ENCODE measurements around the gene CTF1. TPM values are rescaled to one million over a fixed set of nuclear protein-coding genes. Genes with fewer than 3 reads are reported as not detected.

Gene CTF1
- total and polyA plus RNA-seq, 10 of the 15 experiments (the other 5 are each of a cell fraction or from before 2014, with no cell fraction given): 0.04 to 0.46 (median 0.11) TPM; not detected in 3

GRCh38 chr16:30921748-30922419 is 25.5 kb downstream of the CTF1 start (continued):
- TF ChIP-seq ASH2L (IDR thresholded peaks at IDR 0.05; ENCODE audit: borderline replicate concordance, low read depth): no peak
- no peak for TF ChIP-seq ZNF592 (IDR thresholded peaks at IDR 0.05)
- TF ChIP-seq CHD2 (IDR thresholded peaks at IDR 0.05; ENCODE audit: borderline replicate concordance, low read depth, low read length): peak; percentile 58; the same call in 1 of the 2 replicates
- TF ChIP-seq IRF4 (IDR thresholded peaks at IDR 0.05; ENCODE audit: low read depth, low read length): no peak
- TF ChIP-seq ZNF24 (IDR thresholded peaks at IDR 0.05): no peak
- no peak for TF ChIP-seq IRF5 (IDR thresholded peaks at IDR 0.05; ENCODE audit: borderline replicate concordance)
- TF ChIP-seq WRNIP1 (IDR thresholded peaks at IDR 0.05; ENCODE audit: borderline replicate concordance, low read depth, low read length): no peak; the same call in 1 of the 2 replicates
- TF ChIP-seq E4F1 (IDR thresholded peaks at IDR 0.05; ENCODE audit: borderline replicate concordance, partially characterized antibody): no peak
- no peak for TF ChIP-seq NR2C2 (IDR thresholded peaks at IDR 0.05; ENCODE audit: borderline replicate concordance, control insufficient read depth, insufficient read length, low read depth)
- no peak for TF ChIP-seq KDM1A (IDR thresholded peaks at IDR 0.05; ENCODE audit: borderline replicate concordance)
- no peak for TF ChIP-seq USF2 (IDR thresholded peaks at IDR 0.05; ENCODE audit: borderline replicate concordance, low read depth, low read length)
- TF ChIP-seq EZH2 (IDR thresholded peaks at IDR 0.05; ENCODE audit: borderline replicate concordance, control insufficient read depth, low read depth, low read length): no peak
- no peak for TF ChIP-seq ATF7 (IDR thresholded peaks at IDR 0.05; ENCODE audit: low read depth)
- TF ChIP-seq GABPA (IDR thresholded peaks at IDR 0.05; ENCODE audit: low read depth): no peak
- no peak for TF ChIP-seq ZNF274 (IDR thresholded peaks at IDR 0.05; ENCODE audit: insufficient read depth, insufficient read length)
- no peak for TF ChIP-seq USF1 (IDR thresholded peaks at IDR 0.05; ENCODE audit: borderline replicate concordance, extremely low read length, insufficient read depth, low read depth, low read length)
- no peak for TF ChIP-seq ZBED1 (IDR thresholded peaks at IDR 0.05; ENCODE audit: borderline replicate concordance)
- no peak for TF ChIP-seq YBX1 (IDR thresholded peaks at IDR 0.05)
- 0 out of 2 replicates have a peak, but pooled peaks have one; percentile 49 for TF ChIP-seq CHD4 (IDR thresholded peaks at IDR 0.05)

Measured in GM12878 (cell line).